Activated CD8-positive, alpha-beta memory T cell treated with anti-CD3 and anti-CD28 coated beads for 1 hour (primary cell): ENCODE results near the gene RAD51.
"Not testable (repeated sequence)": the region's sequence is repeated elsewhere in the genome, so short reads cannot be mapped to it uniquely, and the experiment has no call there.

Experiments
- DNase-seq, 2 donors: peaks; one replicate each; pipeline ENCODE4 v3.0.0-alpha.2; 2020; ENCODE audit warnings: low read depth in 1 of 2; ENCODE audit errors: extremely low read depth in 1 of 2

RAD51 gene

GRCh38 chr15:40694688-40695468 lies at the start of gene RAD51:
Gene RAD51, plus strand, starts transcription at chr15:40695174. Its CDS starts 3,585 bp downstream, at chr15:40698759.
- peak; percentile 78 to 83 for DNase-seq

DNA sequence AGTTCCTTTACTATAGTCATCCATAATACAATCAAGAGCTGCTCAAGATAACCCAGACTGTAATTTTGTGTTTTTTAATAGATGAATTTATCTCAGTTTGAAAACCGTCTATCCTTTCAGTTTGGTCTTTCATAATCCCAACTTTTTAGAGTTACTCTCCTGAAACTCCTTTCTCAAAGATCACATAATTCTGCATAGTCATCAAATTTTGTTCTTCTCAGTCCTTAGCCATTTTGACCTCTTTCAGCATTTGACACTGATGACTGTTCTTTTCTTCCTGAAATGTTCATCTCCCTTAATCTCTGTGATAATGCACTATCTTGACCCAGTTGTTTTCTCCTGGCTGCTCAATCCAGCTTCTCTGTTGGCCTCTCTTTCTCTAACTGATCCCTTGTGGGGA lies 47.5 kb upstream of the RAD51 start:
- no peak for DNase-seq

GRCh38 chr15:40650479-40650878 lies 44.5 kb upstream of the RAD51 start:
- DNase-seq: no peak

- DNase-seq: no peak
These were observed 34.3 kb upstream of the RAD51 start for GRCh38 chr15:40660686-40661085.

- DNase-seq: no peak
These were observed 30.1 kb upstream of the RAD51 start for GRCh38 chr15:40664909-40665308.

DNA sequence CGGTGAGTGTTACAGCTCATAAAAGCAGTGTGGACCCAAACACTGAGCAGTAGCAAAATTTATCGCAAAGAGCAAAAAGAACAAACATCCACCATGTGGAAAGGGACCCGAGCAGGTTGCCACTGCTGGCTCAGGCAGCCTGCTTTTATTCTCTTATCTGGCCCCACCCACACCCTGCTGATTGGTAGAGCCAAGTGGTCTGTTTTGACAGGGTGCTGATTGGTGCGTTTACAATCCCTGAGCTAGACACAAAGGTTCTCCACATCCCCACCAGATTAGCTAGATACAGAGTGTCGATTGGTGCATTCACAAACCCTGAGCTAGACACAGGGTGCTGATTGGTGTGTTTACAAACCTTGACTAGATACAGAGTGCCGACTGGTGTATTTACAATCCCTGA lies 18.7 kb upstream of the RAD51 start:
- not testable (repeated sequence) for DNase-seq

GRCh38 chr15:40676906-40677305 lies 18.1 kb upstream of the RAD51 start:
- not testable (repeated sequence) for DNase-seq

DNA sequence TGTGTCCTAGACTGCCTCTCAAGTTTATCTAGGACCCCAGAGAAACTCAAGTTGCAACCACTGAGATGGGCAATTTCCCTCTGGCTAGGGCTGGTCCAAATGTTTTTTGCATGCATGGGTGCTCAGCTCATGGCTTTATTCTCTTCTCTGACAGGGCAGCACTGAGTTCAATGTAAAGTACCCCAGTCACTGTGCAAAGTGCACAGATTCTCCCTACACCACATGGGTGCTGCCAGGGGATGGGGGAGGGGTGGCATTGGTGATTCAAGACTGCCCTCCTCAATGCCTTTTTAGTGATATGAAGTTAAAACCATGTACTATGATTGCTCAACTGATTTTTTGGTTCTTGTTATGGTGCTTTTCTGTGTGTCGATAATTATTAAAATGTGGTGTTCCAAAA lies 14.8 kb upstream of the RAD51 start:
- no peak for DNase-seq

DNA sequence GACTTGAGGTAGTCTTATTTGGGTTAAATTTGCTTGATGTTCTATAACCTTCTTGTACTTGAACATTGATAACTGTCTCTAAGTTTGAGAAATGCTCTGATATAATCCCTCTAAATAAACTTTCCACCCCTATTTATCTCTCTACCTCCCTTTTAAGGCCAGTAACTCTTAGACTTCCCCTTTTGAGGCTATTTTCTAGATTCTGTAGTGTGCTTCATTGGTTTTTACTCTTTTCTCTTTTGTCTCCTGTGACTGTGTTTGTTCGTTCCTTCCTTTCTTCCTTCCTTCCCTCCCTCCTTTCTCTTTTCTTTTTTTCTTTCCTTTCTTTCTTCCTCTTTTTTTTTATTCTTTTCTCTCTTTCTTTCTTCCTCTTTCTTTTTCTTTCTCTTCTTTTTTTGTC lies 14.0 kb upstream of the RAD51 start:
- DNase-seq: not testable (repeated sequence)

DNA sequence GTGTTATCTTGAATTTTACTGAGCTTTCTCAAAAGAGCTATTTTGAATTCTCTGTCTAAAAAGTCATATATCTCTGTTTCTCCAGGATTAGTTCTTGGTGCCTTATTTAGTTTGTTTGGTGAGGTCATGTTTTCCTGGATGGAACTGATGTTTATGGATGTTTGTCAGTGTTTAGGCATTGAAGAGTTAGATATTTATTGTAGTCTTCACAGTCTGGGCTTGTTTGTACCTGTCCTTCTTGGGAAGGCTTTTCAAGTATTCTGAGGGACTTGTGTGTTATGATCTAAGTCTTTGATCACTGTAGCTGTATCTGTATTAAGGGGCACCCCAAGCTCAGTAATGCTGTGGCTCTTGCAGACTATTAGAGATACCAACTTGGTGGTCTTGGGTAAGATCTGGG lies 10.6 kb upstream of the RAD51 start:
- no peak for DNase-seq

DNA sequence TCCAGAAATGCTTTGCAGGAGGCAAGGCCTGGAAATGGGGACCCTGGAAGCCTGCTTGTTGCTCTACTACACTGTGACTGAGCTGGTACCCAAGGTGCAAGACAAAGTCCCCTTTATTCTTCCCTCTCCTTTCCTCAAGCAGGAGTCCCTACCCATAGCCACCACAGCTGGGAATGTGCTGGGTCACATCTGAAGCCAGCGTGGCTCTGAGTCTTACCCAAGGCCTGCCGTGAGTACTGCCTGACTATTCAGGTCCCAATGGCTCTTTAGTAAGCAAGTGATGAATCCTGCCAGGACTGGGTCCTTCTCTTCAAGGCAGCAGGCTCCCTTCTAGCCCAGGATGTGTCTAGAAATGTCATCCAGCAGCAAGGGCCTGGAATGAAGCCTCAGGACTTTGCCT lies 9.6 kb upstream of the RAD51 start:
- DNase-seq: no peak

DNA sequence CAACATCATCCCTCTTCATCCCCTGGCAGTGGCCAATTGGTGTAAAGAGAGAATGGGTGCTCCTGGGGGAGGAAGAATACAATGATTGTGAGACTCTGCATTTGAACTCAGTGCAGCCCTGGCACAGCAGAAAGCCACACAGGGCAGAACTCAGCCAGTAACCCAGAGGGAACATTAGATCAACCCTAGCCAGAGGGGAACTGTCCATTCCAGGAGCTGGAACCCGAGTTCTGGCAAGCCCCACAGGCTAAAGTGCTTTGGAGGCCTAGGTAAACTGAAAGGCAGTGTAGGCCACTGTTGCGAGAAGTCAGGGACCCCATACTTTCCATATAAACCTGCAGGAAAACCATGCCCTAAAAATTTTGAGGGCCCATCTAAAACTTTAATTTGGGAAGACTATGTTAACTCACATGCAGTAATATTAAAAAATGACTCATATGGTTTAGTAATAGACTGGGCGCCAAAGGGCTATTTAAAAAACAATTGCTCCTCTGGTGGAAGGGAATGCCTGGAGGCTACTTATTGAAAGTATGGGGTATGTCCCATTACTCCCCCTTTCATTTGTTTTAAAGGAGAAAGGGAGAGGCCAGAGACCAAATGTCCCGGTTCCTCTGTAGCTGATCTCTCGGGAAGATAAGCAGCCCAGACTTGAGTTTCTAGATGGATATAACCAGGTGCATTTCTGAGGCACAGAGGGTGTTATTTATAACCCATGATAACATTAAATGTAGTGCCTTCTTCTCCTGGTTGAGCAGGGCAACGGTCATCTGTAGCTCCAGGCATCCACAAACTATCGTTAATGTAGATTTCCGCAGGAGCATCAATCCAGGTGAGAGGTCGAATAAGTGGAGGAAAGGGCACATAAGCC lies 5.8 kb upstream of the RAD51 start:
- DNase-seq: no peak

GRCh38 chr15:40691737-40692136 lies 3.2 kb upstream of the RAD51 start:
- no peak for DNase-seq

GRCh38 chr15:40693904-40694687 lies 878 bp upstream of the RAD51 start:
- DNase-seq: no peak

DNA sequence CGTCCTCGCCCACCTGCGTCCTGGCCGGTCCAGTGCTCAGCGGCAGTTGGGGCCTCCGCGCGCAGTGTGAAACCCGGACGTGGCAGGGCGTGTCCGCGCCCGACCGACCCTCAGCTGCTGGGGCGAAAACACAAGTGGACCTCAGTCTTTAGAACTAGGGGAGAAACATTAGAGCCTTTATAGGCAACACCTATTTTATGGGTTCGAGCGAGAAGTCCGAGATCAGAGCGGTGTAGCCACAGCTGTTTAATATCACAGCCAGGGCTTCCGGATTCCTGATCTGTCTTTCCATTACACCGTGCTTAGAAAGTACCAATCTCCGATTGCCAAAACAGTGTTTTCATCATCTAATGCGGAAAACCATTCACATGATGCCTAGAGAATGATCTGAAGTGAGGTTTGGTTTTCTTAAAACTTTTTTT lies 506 bp downstream of the RAD51 start:
- DNase-seq: no peak

DNA sequence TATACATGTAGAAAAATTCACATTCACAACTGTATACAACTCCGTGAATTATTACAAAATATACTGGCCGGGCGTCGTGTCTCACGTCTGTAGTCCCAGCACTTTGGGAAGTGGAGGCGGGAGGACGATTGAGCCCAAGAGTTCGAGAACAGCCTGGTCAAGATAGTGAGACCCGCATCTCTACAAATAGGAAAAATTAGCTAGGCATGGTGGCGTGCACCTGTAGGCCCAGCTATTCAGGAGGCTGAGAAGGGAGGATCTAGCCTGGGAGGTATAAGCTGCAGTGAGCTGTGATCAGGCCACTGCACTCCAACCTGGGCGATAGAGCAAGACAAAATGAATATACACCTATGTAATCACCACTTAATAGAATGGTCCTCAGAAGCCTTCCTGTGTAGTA lies 1.3 kb downstream of the RAD51 start:
- DNase-seq: no peak

DNA sequence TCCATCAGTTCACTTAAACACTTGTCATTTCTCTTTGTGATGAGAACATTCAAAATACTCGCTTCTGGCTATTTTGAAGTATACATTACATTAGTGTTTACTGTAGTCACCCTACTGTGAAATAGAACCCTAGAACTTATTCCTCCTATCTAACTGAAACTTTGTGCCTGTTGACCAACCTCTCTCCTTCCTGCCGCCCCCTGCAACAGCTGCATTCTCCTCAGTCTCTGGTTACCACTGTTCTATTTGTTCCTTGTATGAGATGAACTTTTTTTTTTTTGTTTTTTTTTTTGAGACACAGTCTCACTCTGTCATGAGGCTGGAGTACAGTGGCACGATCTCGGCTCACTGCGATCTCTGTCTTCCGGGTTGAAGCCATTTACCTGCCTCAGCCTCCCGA lies 2.9 kb downstream of the RAD51 start:
- no peak for DNase-seq

DNA sequence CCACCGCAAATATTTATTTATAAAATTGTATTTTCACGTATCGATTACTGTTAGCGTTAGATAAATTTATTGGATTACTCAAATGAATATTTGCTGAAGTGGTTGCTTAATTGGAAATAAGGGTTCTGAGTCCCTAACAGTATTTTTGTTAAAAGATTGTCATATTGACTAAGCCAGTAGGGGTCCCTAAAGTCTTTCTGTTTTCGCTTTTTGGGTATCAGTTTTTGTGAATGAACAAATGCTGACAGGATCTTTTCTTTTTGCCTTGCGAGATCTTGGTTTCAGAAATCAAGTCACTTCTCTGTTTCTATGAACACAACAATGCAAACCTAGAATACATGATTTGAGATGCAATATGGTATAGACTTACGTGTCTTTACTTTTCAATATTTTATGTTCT lies 7.1 kb downstream of the RAD51 start:
- DNase-seq: no peak

GRCh38 chr15:40706121-40706520 lies 11.1 kb downstream of the RAD51 start:
- no peak for DNase-seq

GRCh38 chr15:40714144-40714543 lies 19.2 kb downstream of the RAD51 start:
- no peak for DNase-seq

DNA sequence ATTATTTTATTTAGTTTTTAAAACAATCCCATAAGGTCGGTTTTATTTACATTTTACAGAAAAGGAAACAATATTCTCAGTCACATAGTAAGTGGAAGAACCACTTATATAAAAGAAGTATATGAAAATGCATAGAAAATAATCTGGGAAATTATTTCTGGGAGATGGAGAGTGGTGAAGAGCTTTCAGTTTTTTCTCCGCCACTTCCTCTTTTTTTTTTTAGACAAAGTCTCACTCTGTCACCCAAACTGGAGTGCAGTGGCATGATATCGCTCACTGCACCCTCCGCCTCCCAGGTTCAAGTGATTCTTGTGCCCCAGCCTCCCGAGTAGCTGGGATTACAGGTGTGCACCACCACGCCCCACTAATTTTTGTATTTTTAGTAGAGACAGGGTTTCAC lies 21.2 kb downstream of the RAD51 start:
- no peak for DNase-seq
